Choroid plexus epithelial cell (primary cell): ENCODE results near the gene PPP4R3C.
"Not testable (repeated sequence)": the region's sequence is repeated elsewhere in the genome, so short reads cannot be mapped to it uniquely, and the experiment has no call there.

ENCODE experiments used
- DNase-seq: peaks from one replicate; pipeline ENCODE4 v3.0.0-alpha.2; 2010; ENCODE audit warnings: low read depth
- H3K4me3 ChIP-seq: 2 replicates; pipeline ENCODE4 v1.5.1; 2011; ENCODE audit warnings: low read depth, mild to moderate bottlenecking, control low read depth, low read length, moderate library complexity
- CTCF ChIP-seq: conservative IDR thresholded peaks from 2 replicates; pipeline ENCODE4 v1.5.1; 2011; ENCODE audit warnings: low read depth, mild to moderate bottlenecking, control low read depth, inconsistent platforms, low read length, moderate library complexity

The PPP4R3C gene

DNA sequence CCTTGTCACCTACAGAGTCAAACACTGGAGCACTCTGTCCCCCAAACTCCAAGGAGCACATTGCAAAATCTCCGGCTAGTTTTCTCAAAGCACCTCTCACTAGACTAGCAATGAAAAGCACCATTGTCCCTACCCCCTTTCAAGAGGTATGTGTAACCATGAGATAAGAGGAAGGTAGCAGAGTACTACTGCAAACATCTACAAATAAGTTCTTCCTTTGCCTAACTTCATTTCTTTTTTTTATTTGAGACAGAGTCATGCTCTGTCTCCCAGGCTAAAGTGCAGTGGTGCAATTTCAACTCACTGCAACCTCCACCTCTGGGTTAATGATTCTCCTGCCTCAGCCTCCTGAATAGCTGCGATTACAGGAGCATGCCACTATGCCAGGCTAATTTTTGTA lies 17.7 kb downstream of the PPP4R3C start:
- H3K4me3 ChIP-seq, result no peak overlapping the region
- DNase-seq, result no peak
- TF ChIP-seq CTCF, result no peak

- DNase-seq, result no peak
- TF ChIP-seq CTCF, result no peak
Measured at GRCh38 chrX:27444093-27444908, 18.8 kb downstream of the PPP4R3C start.

GRCh38 chrX:27442392-27442791 lies 20.7 kb downstream of the PPP4R3C start:
- not testable (repeated sequence) for DNase-seq, H3K4me3 ChIP-seq

More at GRCh38 chrX:27444093-27444908, 18.8 kb downstream of the PPP4R3C start:
- H3K4me3 ChIP-seq, result no peak overlapping the region

DNA sequence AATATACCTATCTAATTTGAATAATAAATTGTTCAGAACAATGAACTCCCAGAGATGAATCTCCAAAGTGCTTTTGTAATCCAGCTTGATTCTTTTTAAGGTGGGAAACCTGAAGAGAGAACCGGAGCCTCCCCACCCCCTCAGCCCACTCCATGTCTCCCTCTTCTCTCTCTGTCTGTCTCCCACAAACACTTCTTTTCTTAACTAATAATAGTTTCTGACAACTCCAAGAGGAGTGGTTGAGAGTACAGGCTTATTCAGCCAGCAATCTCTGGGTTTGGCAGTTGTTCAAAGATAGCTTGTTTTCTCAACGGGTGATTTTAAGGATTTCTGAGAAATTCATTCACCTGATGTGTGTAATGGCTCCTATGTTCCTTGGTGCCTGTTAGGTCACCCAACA lies 23.4 kb downstream of the PPP4R3C start:
- no peak overlapping the region for H3K4me3 ChIP-seq
- no peak for TF ChIP-seq CTCF
- peak; percentile 1 for DNase-seq

DNA sequence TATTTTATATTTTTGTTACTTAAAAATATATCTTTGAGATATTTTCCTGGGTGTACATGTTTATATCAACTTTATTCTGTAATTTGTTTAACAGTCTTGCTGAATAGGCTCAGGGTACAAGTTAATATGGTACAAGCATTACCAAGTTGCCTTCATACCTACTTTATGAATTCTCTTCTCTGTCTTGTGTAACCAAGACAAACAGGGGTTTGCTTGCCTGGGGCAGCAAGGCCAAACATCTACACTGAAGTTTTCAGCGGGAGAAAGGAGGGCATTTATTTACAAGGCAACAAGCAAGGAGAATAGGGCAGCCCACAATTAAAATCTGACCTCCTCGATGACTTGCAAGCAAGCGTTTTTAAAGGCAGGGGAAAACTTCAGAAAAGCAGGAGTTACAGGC lies 24.2 kb downstream of the PPP4R3C start:
- no peak for TF ChIP-seq CTCF
- H3K4me3 ChIP-seq, result no peak overlapping the region
- no peak for DNase-seq

DNA sequence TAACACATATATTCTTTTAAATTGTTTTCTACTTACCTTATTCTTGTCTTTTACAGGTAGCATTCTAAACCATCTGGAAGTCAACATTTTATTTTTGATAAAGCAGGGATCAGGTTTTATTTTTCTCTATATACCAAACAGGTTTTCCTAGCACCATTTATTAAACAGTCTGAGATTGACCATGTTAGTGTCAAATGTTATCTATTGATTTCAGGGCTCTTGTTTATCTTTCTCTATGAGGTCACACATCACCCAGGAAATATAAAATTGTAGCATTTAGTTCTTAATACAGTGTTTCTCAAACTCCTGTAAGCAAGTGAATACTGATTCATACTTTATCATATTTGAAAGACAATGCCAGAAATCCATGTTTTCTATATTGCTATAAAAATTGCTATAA lies 28.1 kb downstream of the PPP4R3C start:
- no peak overlapping the region for H3K4me3 ChIP-seq
- no peak for TF ChIP-seq CTCF
- DNase-seq, result no peak
